Ecto neural progenitor cell (in vitro differentiated cells): ENCODE results near the gene SHANK2.

Source experiments
- DNase-seq: peaks from one replicate; pipeline ENCODE4 v3.0.0-alpha.2; 2018; ENCODE audit warnings: low spot score

The SHANK2 gene

GRCh38 chr11:71269603-71270511 is 17.5 kb upstream of the SHANK2 start:
- DNase-seq: peak; percentile 29

- no peak for DNase-seq
Observed at GRCh38 chr11:71268706-71269321, 16.4 kb upstream of the SHANK2 start.

- peak; percentile 35 for DNase-seq
Observed at GRCh38 chr11:71267807-71268421, 15.5 kb upstream of the SHANK2 start.

- DNase-seq: no peak
Observed at GRCh38 chr11:71266114-71266833, 13.9 kb upstream of the SHANK2 start.

GRCh38 chr11:71265559-71266092 is 13.2 kb upstream of the SHANK2 start:
- no peak for DNase-seq

- no peak for DNase-seq
Observed at GRCh38 chr11:71263386-71263785, 11.0 kb upstream of the SHANK2 start.

- no peak for DNase-seq
Observed at GRCh38 chr11:71255800-71256479, 3.6 kb upstream of the SHANK2 start.

GRCh38 chr11:71255323-71255722 is 2.9 kb upstream of the SHANK2 start:
- no peak for DNase-seq

- DNase-seq: no peak
Observed at GRCh38 chr11:71253794-71254193, 1.4 kb upstream of the SHANK2 start.

- peak; percentile 71 for DNase-seq
Observed at GRCh38 chr11:71252770-71253730, 673 bp upstream of the SHANK2 start.

- DNase-seq: peak; percentile 82
Observed at GRCh38 chr11:71251761-71252268, 562 bp downstream of the SHANK2 start.

- DNase-seq: peak; percentile 67
Observed at GRCh38 chr11:71251151-71251721, 1.1 kb downstream of the SHANK2 start.

GRCh38 chr11:71250523-71251150 is 1.7 kb downstream of the SHANK2 start:
- DNase-seq: peak; percentile 51

- DNase-seq: peak; percentile 47
Observed at GRCh38 chr11:71249301-71249700, 3.1 kb downstream of the SHANK2 start.

GRCh38 chr11:71248656-71249055 is 3.7 kb downstream of the SHANK2 start:
- DNase-seq: peak; percentile 47

- DNase-seq: no peak
Observed at GRCh38 chr11:71248251-71248570, 4.2 kb downstream of the SHANK2 start.

GRCh38 chr11:71247551-71248250 is 4.7 kb downstream of the SHANK2 start:
- peak; percentile 59 for DNase-seq

- DNase-seq: peak; percentile 46
Observed at GRCh38 chr11:71246559-71246958, 5.8 kb downstream of the SHANK2 start.
